Measurements from ENCODE around the gene UGGT1. TPM values are rescaled to one million over a fixed set of nuclear protein-coding genes. Genes with fewer than 3 reads are reported as not detected.

Gene UGGT1
- total and polyA plus RNA-seq, 5 donors from 2014 or later, result 9.0 to 41.1 (median 13.1) TPM

- H3K4me1 Mint-ChIP-seq, result peaks cover 0 to 2% (median 0%) of the 10 kb centered on the region in 4 donors
- no peaks in the 10 kb centered on the region for H3K9me3 ChIP-seq (ENCODE audit: control insufficient read depth in 2 of 2, low read length in 2 of 2)
- DNase-seq, result no peak
- H3K27ac ChIP-seq (ENCODE audit: insufficient read depth, low read length, poor library complexity, severe bottlenecking), result no peak overlapping the region
- H3K4me3 ChIP-seq (ENCODE audit: low read depth, low read length), result no peak overlapping the region
- ATAC-seq (ENCODE audit: low read depth in 2 of 2), result no peak
- peak overlapping the region in 1 of 3 donors; percentile 79 for H3K27ac Mint-ChIP-seq
- no peaks in the 10 kb centered on the region for H3K27me3 ChIP-seq (ENCODE audit: control insufficient read depth, insufficient read depth, low read length)
- H3K36me3 Mint-ChIP-seq, result no peaks in the 10 kb centered on the region
- H3K36me3 ChIP-seq (ENCODE audit: control insufficient read depth, insufficient read depth, low read length), result no peaks in the 10 kb centered on the region
- no peaks in the 10 kb centered on the region for H3K9me3 Mint-ChIP-seq
- no peaks in the 10 kb centered on the region for H3K4me1 ChIP-seq (ENCODE audit: control insufficient read depth, insufficient read depth, low read length, poor library complexity, severe bottlenecking)
- peaks cover 9% of the 10 kb centered on the region for H3K27me3 Mint-ChIP-seq
- no peak overlapping the region for H3K4me3 Mint-ChIP-seq
Measured at GRCh38 chr2:128214251-128214650, 123.3 kb downstream of the UGGT1 start.

DNA sequence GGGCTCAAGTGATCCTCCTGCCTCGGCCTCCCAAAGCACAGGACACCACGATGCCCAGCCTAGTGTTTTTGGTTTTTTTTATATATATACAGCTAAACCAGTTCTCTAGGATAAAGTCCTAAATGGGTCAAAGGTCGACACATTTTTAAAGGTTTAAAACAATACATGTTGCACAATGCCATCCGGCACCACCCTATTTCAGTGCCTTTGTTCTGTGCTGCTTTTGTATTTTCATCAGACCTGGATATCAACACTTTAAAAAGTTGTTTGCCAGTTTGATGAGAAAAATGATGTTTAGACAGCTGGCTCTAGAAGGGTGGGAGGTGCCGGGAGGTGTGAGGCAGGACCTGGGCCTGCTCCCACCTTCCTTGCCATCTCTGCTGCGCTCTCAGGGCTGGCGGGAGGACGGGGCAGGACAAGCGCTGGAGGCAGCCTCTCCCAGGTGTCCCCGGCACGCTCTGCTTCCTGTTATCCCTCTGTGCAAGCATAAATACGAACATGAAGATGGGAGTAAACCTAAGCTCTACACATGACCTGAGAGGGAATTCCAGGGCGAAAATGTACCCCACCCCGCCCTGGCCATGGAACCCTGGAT is 124.0 kb downstream of the UGGT1 start:
- H3K9me3 ChIP-seq (ENCODE audit: control insufficient read depth in 2 of 2, low read length in 2 of 2), result no peaks in the 10 kb centered on the region
- DNase-seq, result no peak
- peaks cover 9% of the 10 kb centered on the region for H3K27me3 Mint-ChIP-seq
- no peak for ATAC-seq (ENCODE audit: low read depth in 2 of 2)
- H3K36me3 ChIP-seq (ENCODE audit: control insufficient read depth, insufficient read depth, low read length), result no peaks in the 10 kb centered on the region
- H3K4me3 ChIP-seq (ENCODE audit: low read depth, low read length), result no peak overlapping the region
- no peaks in the 10 kb centered on the region for H3K36me3 Mint-ChIP-seq
- no peak overlapping the region for H3K27ac ChIP-seq (ENCODE audit: insufficient read depth, low read length, poor library complexity, severe bottlenecking)
- H3K27ac Mint-ChIP-seq, result no peak overlapping the region
- peaks cover 0 to 2% (median 0%) of the 10 kb centered on the region in 4 donors for H3K4me1 Mint-ChIP-seq
- no peaks in the 10 kb centered on the region for H3K9me3 Mint-ChIP-seq
- no peaks in the 10 kb centered on the region for H3K27me3 ChIP-seq (ENCODE audit: control insufficient read depth, insufficient read depth, low read length)
- no peaks in the 10 kb centered on the region for H3K4me1 ChIP-seq (ENCODE audit: control insufficient read depth, insufficient read depth, low read length, poor library complexity, severe bottlenecking)
- H3K4me3 Mint-ChIP-seq, result no peak overlapping the region

DNA sequence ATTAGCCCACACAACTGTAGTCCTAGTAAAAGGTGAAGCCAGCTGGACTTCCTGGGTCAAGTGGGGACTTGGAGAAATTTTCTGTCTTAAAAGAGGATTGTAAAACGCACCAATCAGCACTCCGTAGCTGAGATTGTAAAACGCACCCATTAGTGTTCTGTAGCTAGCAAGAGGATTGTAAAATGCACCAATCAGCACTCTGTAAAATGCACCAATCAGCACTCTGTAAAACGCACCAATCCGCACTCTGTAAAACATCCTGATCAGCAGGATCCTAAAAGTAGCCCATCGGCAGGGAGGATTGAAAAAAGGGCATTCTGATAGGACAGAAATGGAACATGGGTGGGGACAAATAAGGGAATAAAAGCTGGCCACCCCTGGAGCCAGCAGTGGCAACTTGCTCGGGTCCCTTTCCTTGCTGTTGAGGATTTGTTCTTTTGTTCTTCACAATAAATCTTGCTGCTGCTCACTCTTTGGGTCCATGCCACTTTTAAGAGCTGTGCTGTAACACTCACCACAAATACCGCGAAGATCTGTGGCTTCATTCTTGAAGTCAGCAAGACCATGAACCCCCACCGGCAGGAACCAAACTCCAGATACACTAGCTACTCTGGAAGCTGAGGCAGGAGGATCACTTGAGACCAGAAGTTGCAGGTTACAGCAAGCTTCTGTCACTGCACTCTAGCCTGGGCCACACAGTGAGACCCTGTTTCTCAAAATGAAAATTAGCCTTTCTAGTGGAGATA is 125.1 kb downstream of the UGGT1 start:
- no peak overlapping the region for H3K4me3 ChIP-seq (ENCODE audit: low read depth, low read length)
- no peaks in the 10 kb centered on the region for H3K36me3 Mint-ChIP-seq
- peak overlapping the region in 1 of 3 donors; percentile 26 for H3K27ac Mint-ChIP-seq
- H3K4me1 ChIP-seq (ENCODE audit: control insufficient read depth, insufficient read depth, low read length, poor library complexity, severe bottlenecking), result no peaks in the 10 kb centered on the region
- H3K27me3 Mint-ChIP-seq, result peaks cover 9% of the 10 kb centered on the region
- H3K9me3 ChIP-seq (ENCODE audit: control insufficient read depth in 2 of 2, low read length in 2 of 2), result no peaks in the 10 kb centered on the region
- DNase-seq (no peak), ATAC-seq (ENCODE audit: low read depth in 2 of 2) (no peak)
- H3K4me1 Mint-ChIP-seq, result peaks cover 0 to 2% (median 0%) of the 10 kb centered on the region in 4 donors
- no peaks in the 10 kb centered on the region for H3K9me3 Mint-ChIP-seq
- no peak overlapping the region for H3K27ac ChIP-seq (ENCODE audit: insufficient read depth, low read length, poor library complexity, severe bottlenecking)
- H3K27me3 ChIP-seq (ENCODE audit: control insufficient read depth, insufficient read depth, low read length), result no peaks in the 10 kb centered on the region
- no peaks in the 10 kb centered on the region for H3K36me3 ChIP-seq (ENCODE audit: control insufficient read depth, insufficient read depth, low read length)
- no peak overlapping the region for H3K4me3 Mint-ChIP-seq

- no peak overlapping the region for H3K27ac Mint-ChIP-seq
- H3K9me3 ChIP-seq (ENCODE audit: control insufficient read depth in 2 of 2, low read length in 2 of 2), result no peaks in the 10 kb centered on the region
- no peak overlapping the region for H3K4me3 Mint-ChIP-seq
- no peaks in the 10 kb centered on the region for H3K36me3 ChIP-seq (ENCODE audit: control insufficient read depth, insufficient read depth, low read length)
- peaks cover 9% of the 10 kb centered on the region for H3K27me3 Mint-ChIP-seq
- H3K4me3 ChIP-seq (ENCODE audit: low read depth, low read length), result no peak overlapping the region
- peaks cover 0 to 2% (median 0%) of the 10 kb centered on the region in 4 donors for H3K4me1 Mint-ChIP-seq
- peaks cover 0 to 1% (median 0%) of the 10 kb centered on the region in 7 donors for H3K9me3 Mint-ChIP-seq
- no peaks in the 10 kb centered on the region for H3K27me3 ChIP-seq (ENCODE audit: control insufficient read depth, insufficient read depth, low read length)
- ATAC-seq (ENCODE audit: low read depth in 2 of 2) (no peak), DNase-seq (no peak)
- H3K4me1 ChIP-seq (ENCODE audit: control insufficient read depth, insufficient read depth, low read length, poor library complexity, severe bottlenecking), result no peaks in the 10 kb centered on the region
- no peak overlapping the region for H3K27ac ChIP-seq (ENCODE audit: insufficient read depth, low read length, poor library complexity, severe bottlenecking)
- H3K36me3 Mint-ChIP-seq, result no peaks in the 10 kb centered on the region
Measured at GRCh38 chr2:128217671-128218070, 126.7 kb downstream of the UGGT1 start.

- H3K27ac Mint-ChIP-seq, result no peak overlapping the region
- Histone ChIP-seq H3K4me3 (ENCODE audit: low read depth, low read length) (no peak overlapping the region), H3K4me1 (ENCODE audit: control insufficient read depth, insufficient read depth, low read length, poor library complexity, severe bottlenecking) (no peaks in the 10 kb centered on the region), H3K36me3 (ENCODE audit: control insufficient read depth, insufficient read depth, low read length) (no peaks in the 10 kb centered on the region), H3K9me3 (ENCODE audit: control insufficient read depth in 2 of 2, low read length in 2 of 2) (no peaks in the 10 kb centered on the region), H3K27me3 (ENCODE audit: control insufficient read depth, insufficient read depth, low read length) (no peaks in the 10 kb centered on the region), H3K27ac (ENCODE audit: insufficient read depth, low read length, poor library complexity, severe bottlenecking) (no peak overlapping the region)
- H3K9me3 Mint-ChIP-seq, result peaks cover 0 to 3% (median 0%) of the 10 kb centered on the region in 7 donors
- H3K4me3 Mint-ChIP-seq, result no peak overlapping the region
- peaks cover 9% of the 10 kb centered on the region for H3K27me3 Mint-ChIP-seq
- ATAC-seq (ENCODE audit: low read depth in 2 of 2) (no peak), DNase-seq (no peak)
- peaks cover 0 to 2% (median 0%) of the 10 kb centered on the region in 4 donors for H3K4me1 Mint-ChIP-seq
- H3K36me3 Mint-ChIP-seq, result no peaks in the 10 kb centered on the region
Measured at GRCh38 chr2:128219891-128220290, 128.9 kb downstream of the UGGT1 start.

- H3K27ac Mint-ChIP-seq, result no peak overlapping the region
- H3K27me3 Mint-ChIP-seq, result peaks cover 26% of the 10 kb centered on the region
Measured at GRCh38 chr2:128227862-128228261, 136.9 kb downstream of the UGGT1 start.

DNA sequence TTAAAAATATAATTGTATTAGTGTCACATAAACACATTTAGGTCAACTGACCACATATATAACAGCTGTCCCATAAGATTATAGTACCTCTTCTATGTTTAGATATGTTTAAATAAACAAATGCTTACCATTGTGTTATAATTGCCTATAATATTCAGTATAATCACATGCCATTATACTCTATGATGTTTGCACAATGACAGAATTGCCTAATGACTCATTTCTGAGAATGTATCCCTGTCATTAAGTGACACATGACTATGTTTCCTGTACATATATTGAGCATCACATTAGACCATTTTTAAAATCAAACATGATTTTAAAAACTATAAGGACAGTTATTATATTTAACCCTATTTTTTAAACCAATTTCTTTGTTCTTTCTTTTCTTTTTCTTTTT is 137.9 kb downstream of the UGGT1 start:
- Histone ChIP-seq H3K4me3 (ENCODE audit: low read depth, low read length) (no peak overlapping the region), H3K27ac (ENCODE audit: insufficient read depth, low read length, poor library complexity, severe bottlenecking) (no peak overlapping the region), H3K27me3 (ENCODE audit: control insufficient read depth, insufficient read depth, low read length) (no peaks in the 10 kb centered on the region), H3K4me1 (ENCODE audit: control insufficient read depth, insufficient read depth, low read length, poor library complexity, severe bottlenecking) (peaks cover 13% of the 10 kb centered on the region), H3K36me3 (ENCODE audit: control insufficient read depth, insufficient read depth, low read length) (no peaks in the 10 kb centered on the region), H3K9me3 (ENCODE audit: control insufficient read depth in 2 of 2, low read length in 2 of 2) (no peaks in the 10 kb centered on the region)
- Mint-ChIP-seq H3K4me3 (no peak overlapping the region), H3K27ac (no peak overlapping the region), H3K4me1 (peaks cover 0 to 5% (median 2%) of the 10 kb centered on the region in 4 donors), H3K36me3 (no peaks in the 10 kb centered on the region), H3K27me3 (peaks cover 32% of the 10 kb centered on the region), H3K9me3 (no peaks in the 10 kb centered on the region)
- ATAC-seq (ENCODE audit: low read depth in 2 of 2) (no peak), DNase-seq (peak in 1 of 3 donors; percentile 4)

More at GRCh38 chr2:128227862-128228261, 136.9 kb downstream of the UGGT1 start:
- H3K36me3 Mint-ChIP-seq, result no peaks in the 10 kb centered on the region
- no peak overlapping the region for H3K4me3 Mint-ChIP-seq
- no peak overlapping the region for H3K4me3 ChIP-seq (ENCODE audit: low read depth, low read length)
- H3K9me3 ChIP-seq (ENCODE audit: control insufficient read depth in 2 of 2, low read length in 2 of 2), result no peaks in the 10 kb centered on the region
- no peaks in the 10 kb centered on the region for H3K36me3 ChIP-seq (ENCODE audit: control insufficient read depth, insufficient read depth, low read length)
- H3K27ac ChIP-seq (ENCODE audit: insufficient read depth, low read length, poor library complexity, severe bottlenecking), result no peak overlapping the region
- H3K4me1 ChIP-seq (ENCODE audit: control insufficient read depth, insufficient read depth, low read length, poor library complexity, severe bottlenecking), result peaks cover 3% of the 10 kb centered on the region
- DNase-seq, result no peak
- H3K27me3 ChIP-seq (ENCODE audit: control insufficient read depth, insufficient read depth, low read length), result no peaks in the 10 kb centered on the region
- no peaks in the 10 kb centered on the region for H3K4me1 Mint-ChIP-seq
- no peak for ATAC-seq (ENCODE audit: low read depth in 2 of 2)
- H3K9me3 Mint-ChIP-seq, result peaks cover 0 to 1% (median 0%) of the 10 kb centered on the region in 7 donors

All from CD4-positive, CD25-positive, alpha-beta regulatory T cell (primary cell).